LNCaP clone FGC (cell line): ENCODE results near the gene MFAP3.
"Not testable (repeated sequence)": the region's sequence is repeated elsewhere in the genome, so short reads cannot be mapped to it uniquely, and the experiment has no call there.

ENCODE experiments used
- DNase-seq: peaks from one replicate; pipeline ENCODE4 v3.0.0-alpha.2; 2011; ENCODE audit warnings: low read depth
- H3K4me3 ChIP-seq: 2 replicates; pipeline ENCODE4 v1.5.1; 2011; ENCODE audit warnings: mild to moderate bottlenecking, low read depth, low read length, control low read depth
- CTCF ChIP-seq: IDR thresholded peaks from 2 replicates; pipeline ENCODE4 v1.5.1; 2012; ENCODE audit warnings: mild to moderate bottlenecking; ENCODE audit not compliant: control insufficient read depth, insufficient read depth; ENCODE audit errors: extremely low read depth

The MFAP3 gene

GRCh38 chr5:154059583-154059982, 20.8 kb downstream of the MFAP3 start:
- TF ChIP-seq CTCF, result no peak
- no peak for DNase-seq
- no peak overlapping the region for H3K4me3 ChIP-seq

- no peak overlapping the region for H3K4me3 ChIP-seq
- TF ChIP-seq CTCF, result no peak
- no peak for DNase-seq
These were observed 21.8 kb downstream of the MFAP3 start for GRCh38 chr5:154060606-154061005.

- DNase-seq, result no peak
- no peak overlapping the region for H3K4me3 ChIP-seq
- no peak for TF ChIP-seq CTCF
These were observed 24.6 kb downstream of the MFAP3 start for GRCh38 chr5:154063372-154063771.

- no peak for DNase-seq
- no peak for TF ChIP-seq CTCF
- no peak overlapping the region for H3K4me3 ChIP-seq
These were observed 27.2 kb downstream of the MFAP3 start for GRCh38 chr5:154065971-154066370.

- H3K4me3 ChIP-seq, DNase-seq: not testable (repeated sequence)
These were observed 31.1 kb downstream of the MFAP3 start for GRCh38 chr5:154069854-154070253.

- no peak for TF ChIP-seq CTCF
- peak overlapping the region; percentile 10; the same call in 1 of the 2 replicates for H3K4me3 ChIP-seq
- DNase-seq, result no peak
These were observed 33.1 kb downstream of the MFAP3 start for GRCh38 chr5:154071799-154072413.

- peak overlapping the region; percentile 10; the same call in 1 of the 2 replicates for H3K4me3 ChIP-seq
- TF ChIP-seq CTCF, result peak; percentile 96
- DNase-seq, result no peak
These were observed 33.8 kb downstream of the MFAP3 start for GRCh38 chr5:154072414-154073171.
